Right lung (tissue), 10 donors: ENCODE measurements around the gene PPP1R7. TPM values are rescaled to one million over a fixed set of nuclear protein-coding genes. Genes with fewer than 3 reads are reported as not detected.
"Not testable (repeated sequence)": the region's sequence is repeated elsewhere in the genome, so short reads cannot be mapped to it uniquely, and the experiment has no call there.

Source experiments
- DNase-seq, 2 donors: peaks; one replicate each; pipeline ENCODE4 v3.0.0-alpha.2; 2013
- long read RNA-seq, 8 donors: transcript quantifications; one replicate each; lab custom pipeline, GENCODE V29; 2026
- polyA plus RNA-seq, 5 donors: library from polyadenylated mRNA; unstranded; fragments of 120-200 nt; gene quantifications; one replicate each; pipeline versions ENCODE4 v1.2.1 to v1.2.3, GENCODE V29; 2013; ENCODE audit warnings: inconsistent platforms in 1 of 5, low replicate concordance in 1 of 5; ENCODE audit not compliant: insufficient read length in 5 of 5, insufficient read depth in 1 of 5

Gene PPP1R7, protein sequence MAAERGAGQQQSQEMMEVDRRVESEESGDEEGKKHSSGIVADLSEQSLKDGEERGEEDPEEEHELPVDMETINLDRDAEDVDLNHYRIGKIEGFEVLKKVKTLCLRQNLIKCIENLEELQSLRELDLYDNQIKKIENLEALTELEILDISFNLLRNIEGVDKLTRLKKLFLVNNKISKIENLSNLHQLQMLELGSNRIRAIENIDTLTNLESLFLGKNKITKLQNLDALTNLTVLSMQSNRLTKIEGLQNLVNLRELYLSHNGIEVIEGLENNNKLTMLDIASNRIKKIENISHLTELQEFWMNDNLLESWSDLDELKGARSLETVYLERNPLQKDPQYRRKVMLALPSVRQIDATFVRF
- 10 to 100 TPM; 64.8 to 72.2 (median 68.5) TPM for polyA plus RNA-seq
- long read RNA-seq, donor 1, transcript PPP1R7-201 (10 exons, 2,386 nt) = major isoform, 10 of 50 reads
- long read RNA-seq, donor 1, partial matches to known transcripts = 33 of 50 reads
- long read RNA-seq, donor 1, other reads (novel, unspliced or antisense) = 0 of 50 reads
- long read RNA-seq, donor 2, transcript PPP1R7-206 (9 exons, 965 nt) = minor isoform, 7 of 30 reads
- long read RNA-seq, donor 2, transcript PPP1R7-201 (10 exons, 2,386 nt) = major isoform, 10 of 30 reads
- long read RNA-seq, donor 2, partial matches to known transcripts = 10 of 30 reads
- long read RNA-seq, donor 2, other reads (novel, unspliced or antisense) = 0 of 30 reads
- long read RNA-seq, donor 3, transcript PPP1R7-201 (10 exons, 2,386 nt) = major isoform, 6 of 24 reads
- long read RNA-seq, donor 3, partial matches to known transcripts = 10 of 24 reads
- long read RNA-seq, donor 3, other reads (novel, unspliced or antisense) = 0 of 24 reads
- long read RNA-seq, donor 4, transcript PPP1R7-201 (10 exons, 2,386 nt) = major isoform, 10 of 24 reads
- long read RNA-seq, donor 4, partial matches to known transcripts = 10 of 24 reads
- long read RNA-seq, donor 4, other reads (novel, unspliced or antisense) = 0 of 24 reads
- long read RNA-seq, donor 5, transcript PPP1R7-201 (10 exons, 2,386 nt) = major isoform, 16 of 54 reads
- long read RNA-seq, donor 5, transcript PPP1R7-206 (9 exons, 965 nt) = minor isoform, 8 of 54 reads
- long read RNA-seq, donor 5, partial matches to known transcripts = 26 of 54 reads
- long read RNA-seq, donor 5, other reads (novel, unspliced or antisense) = 0 of 54 reads
- long read RNA-seq, donor 6, transcript PPP1R7-206 (9 exons, 965 nt) = minor isoform, 7 of 49 reads
- long read RNA-seq, donor 6, transcript PPP1R7-201 (10 exons, 2,386 nt) = major isoform, 20 of 49 reads
- long read RNA-seq, donor 6, partial matches to known transcripts = 15 of 49 reads
- long read RNA-seq, donor 6, other reads (novel, unspliced or antisense) = 0 of 49 reads
- long read RNA-seq, donor 7, transcript PPP1R7-201 (10 exons, 2,386 nt) = major isoform, 11 of 15 reads
- long read RNA-seq, donor 7, partial matches to known transcripts = 0 of 15 reads
- long read RNA-seq, donor 7, other reads (novel, unspliced or antisense) = 0 of 15 reads
- long read RNA-seq, donor 8, transcript PPP1R7-201 (10 exons, 2,386 nt) = major isoform, 6 of 10 reads
- long read RNA-seq, donor 8, partial matches to known transcripts = 0 of 10 reads
- long read RNA-seq, donor 8, other reads (novel, unspliced or antisense) = 0 of 10 reads

- DNase-seq = peak; percentile 93 to 94
Measured at GRCh38 chr2:241149925-241150659, at the start of gene PPP1R7. Gene PPP1R7, plus strand, starts transcription at chr2:241150467. Its CDS starts 29 bp downstream, at chr2:241150496.

DNA sequence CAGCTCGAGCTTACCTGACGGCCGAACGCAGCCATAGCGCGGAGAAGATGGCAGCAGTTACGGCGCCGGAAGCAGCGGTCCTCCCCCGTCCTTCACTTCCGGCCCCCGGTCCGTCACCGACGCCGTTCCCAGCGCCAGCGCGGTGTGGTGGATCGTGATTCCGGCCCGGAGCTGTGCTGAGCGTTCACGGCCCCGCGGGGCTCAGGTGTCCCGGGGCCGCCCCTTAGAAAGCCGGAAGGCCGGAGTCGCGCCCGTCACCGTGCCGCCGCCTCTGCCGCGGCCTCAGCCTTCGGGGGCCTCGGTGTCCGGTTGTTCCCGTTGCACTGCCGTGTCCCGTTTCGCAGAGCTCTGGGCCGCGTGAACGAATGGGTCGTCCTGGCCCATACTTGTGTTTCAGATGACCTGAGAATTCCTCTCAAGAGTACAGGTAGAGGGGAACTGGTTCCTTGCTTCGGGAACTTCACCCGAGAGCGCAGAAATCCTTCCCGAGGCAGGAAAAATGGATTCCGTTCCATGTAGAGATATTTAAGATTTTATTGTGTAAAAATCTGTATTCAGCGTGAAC is 47.9 kb upstream of the PPP1R7 start, which contains the start of gene MTERF4:
TSS of gene MTERF4 (minus strand) at position 49 of the 565 bp plus-strand sequence. CDS start at position 35, 14 bp downstream.
- DNase-seq = peak; percentile 84 to 86

DNA sequence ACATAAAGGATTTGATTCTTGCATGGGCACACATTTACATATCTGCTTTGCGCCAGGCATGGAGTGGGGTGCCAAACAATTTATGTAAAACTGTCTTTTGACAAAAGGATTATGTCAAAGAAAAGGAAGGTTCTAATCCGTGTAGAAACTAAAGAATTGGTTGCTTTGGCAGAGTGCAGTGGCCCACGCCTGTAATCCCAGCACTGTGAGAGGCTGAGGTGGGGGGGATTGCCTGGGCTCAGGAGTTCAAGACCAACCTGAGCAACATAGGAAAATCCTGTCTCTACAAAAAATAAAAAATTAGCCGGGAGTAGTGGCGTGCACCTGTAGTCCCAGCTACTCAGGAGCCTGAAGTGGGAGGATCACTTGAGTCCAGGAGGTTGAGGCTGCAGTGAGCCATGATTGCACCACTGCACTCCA is 47.1 kb upstream of the PPP1R7 start:
- no peak for DNase-seq

DNA sequence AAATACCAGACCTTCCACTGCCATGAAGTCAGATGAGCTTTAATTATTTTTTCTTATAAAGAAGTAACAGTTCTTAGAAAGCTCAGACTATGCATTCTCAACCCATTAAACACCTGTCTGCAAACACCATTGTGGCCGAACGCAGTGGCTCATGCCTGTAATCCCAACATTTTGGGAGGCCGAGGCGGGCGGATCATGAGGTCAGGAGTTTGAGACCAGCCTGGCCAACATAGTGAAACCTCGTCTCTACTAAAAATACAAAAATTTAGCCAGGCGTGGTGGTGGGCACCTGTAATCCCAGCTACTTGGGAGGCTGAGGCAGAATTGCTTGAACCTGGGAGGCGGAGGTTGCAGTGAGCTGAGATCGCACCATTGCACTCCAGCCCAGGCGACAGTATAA is 45.7 kb upstream of the PPP1R7 start:
- not testable (repeated sequence) for DNase-seq

DNA sequence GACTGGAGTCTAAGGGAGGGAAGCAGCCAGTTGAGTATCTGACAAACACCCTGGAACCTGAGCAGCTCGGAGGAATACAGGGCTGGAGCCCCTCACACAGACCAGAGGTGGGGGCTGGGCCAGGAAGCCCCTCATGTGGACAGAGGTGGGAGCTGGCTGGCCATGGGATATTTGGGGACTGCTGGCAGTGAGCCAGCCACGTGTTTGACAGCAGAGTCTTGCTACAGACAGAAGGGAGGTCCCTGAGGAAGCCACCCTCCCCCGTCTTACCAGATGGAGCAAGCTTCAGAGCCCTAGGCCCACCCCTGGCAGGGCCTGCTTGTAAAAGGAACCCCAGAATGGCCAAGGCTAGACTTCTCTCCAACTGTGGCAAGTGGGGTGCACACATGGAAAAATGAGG is 44.6 kb upstream of the PPP1R7 start:
- no peak for DNase-seq

- DNase-seq = no peak
Measured at GRCh38 chr2:241107031-241107783, 43.1 kb upstream of the PPP1R7 start.

DNA sequence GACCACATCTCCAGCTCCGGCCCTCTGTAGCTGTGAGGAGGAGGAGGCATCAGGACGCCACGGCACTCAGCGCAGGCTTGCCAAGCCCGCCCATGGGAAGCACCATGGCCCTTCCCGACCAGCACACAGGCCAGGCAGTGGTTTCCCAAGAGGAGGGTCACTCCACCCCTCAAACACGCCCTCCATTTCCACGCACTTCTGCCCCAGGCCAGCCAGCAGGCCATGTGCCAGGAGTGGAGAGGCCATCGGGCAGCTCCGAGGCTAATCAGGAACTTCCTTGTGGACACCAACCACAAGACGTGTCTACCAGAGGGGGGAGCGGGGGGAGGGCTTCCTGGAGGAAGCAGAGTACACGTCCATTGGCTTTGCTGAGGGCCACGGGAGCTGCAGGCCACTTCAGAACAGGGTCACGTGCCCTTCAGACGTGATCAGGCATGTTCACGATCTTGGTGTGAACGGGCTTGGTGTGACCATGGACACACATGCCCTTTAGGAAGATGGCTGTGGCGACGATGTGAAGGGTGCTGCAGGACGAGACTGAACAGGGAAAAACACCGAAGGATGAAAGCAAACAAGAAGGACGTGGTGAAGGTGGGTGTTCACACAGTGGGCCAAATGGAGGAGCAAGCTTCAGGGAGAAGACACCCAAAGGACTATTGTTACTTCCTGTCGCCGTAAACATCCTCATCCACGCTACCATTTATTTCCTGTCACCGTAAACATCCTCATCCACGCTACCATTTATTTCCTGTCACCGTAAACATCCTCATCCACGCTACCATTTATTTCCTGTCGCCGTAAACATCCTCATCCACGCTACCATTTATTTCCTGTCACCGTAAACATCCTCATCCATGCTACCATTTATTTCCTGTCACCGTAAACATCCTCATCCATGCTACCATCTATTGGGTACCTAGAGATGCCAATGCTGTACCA is 41.7 kb upstream of the PPP1R7 start:
- DNase-seq = no peak

- no peak for DNase-seq
Measured at GRCh38 chr2:241109210-241110088, 40.8 kb upstream of the PPP1R7 start.

GRCh38 chr2:241110089-241110606 is 40.1 kb upstream of the PPP1R7 start:
- no peak for DNase-seq

DNA sequence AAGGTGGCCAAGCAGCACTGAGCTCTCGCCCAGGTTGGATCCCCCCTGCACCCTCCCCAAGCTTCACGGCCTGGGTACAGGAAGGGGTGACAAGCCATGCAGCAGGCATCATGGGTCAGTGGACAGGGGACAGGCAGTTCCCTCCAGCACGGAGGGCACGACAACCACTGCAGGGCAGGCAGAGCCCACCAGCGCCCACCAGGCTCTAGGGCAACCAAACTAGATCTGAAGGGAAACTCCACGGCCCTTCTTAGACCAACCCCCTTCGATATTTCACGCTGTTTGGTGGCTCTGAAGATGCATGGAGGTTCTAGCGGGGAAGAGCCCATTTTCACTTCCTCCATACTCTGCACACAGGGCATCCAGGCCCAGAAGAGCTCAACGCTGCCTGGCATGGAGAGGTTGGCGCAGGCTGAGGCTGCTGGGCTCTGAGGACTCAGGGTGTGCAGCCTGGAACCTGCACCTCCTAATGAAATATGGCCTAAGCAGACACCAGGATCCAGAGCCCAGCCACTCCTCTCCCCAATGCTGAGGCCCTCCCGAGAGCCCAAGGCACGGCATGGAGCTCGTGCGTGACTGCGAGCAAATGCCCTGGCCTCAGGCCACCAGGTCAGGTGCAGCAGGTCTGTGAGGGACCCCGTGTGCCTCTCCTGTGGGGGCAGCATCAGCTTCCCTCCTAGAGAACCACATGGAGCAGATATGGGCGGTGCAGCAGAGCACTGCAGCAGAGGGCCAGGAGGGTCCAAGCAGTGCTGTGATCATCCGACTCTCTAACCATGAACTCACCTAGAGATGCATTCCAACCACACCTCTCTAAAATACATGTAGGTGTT is 39.4 kb upstream of the PPP1R7 start:
- no peak for DNase-seq

DNA sequence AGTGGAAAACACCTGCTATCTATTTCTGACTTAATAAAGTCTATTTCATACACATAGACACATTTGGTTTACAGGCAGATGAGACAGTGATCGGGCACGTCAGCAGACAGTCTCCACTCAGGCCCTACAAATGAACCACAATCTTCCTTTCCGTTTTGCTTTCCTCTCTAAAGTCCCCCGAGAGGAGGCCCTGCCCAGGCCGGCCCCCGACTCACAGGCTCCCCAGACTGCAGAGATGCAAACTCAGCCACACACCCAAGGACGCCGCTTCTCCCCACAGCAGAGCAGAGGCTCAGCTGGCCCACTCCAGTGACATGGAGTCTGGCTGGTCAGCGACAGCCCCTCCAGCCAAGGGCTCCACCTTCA is 38.8 kb upstream of the PPP1R7 start:
- DNase-seq = no peak

- no peak for DNase-seq
Measured at GRCh38 chr2:241112046-241112445, 38.2 kb upstream of the PPP1R7 start.

DNA sequence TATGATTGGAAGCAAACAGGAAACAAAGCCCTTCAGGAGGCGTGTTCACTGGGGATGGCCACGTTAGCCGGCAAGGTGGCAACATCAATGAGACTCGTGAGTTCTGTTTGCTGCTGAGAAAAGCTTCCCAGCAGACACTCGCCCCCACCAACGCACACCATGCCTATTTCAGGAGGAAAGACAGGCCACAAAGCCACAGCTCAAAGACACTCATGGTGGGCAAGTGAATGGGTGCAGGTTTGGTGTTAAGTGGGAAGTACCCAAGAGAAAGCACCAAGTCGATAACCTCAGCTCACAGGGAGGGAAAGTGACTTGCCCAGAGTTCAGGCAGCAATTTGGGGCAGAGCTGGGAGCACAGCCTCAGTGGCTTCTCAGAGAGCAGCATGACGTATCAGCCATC is 37.7 kb upstream of the PPP1R7 start:
- no peak for DNase-seq

GRCh38 chr2:241114836-241115235 is 35.4 kb upstream of the PPP1R7 start:
- DNase-seq = no peak

DNA sequence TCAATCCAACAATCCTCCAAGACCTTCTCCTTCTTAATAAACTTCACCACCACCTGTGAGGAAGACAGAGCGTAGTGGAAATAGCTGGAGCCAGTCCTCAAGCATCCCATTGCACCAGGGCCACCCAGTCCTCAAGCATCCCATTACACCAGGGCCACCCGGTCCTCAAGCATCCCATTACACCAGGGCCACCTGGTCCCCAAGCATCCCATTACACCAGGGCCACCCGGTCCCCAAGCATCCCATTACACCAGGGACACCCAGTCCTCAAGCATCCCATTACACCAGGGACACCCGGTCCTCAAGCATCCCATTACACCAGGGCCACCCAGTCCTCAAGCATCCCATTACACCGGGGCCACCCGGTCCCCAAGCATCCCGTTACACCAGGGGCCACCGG is 34.9 kb upstream of the PPP1R7 start:
- DNase-seq = no peak
